Smooth muscle cell (in vitro differentiated cells): ENCODE results near the gene NOS1. TPM values are rescaled to one million over a fixed set of nuclear protein-coding genes. Genes with fewer than 3 reads are reported as not detected.

Experiments
- DNase-seq: peaks from one replicate; lab custom pipeline; 2025; ENCODE audit not compliant: unreplicated experiment; lab: John Stamatoyannopoulos, UW
- H2AFZ ChIP-seq: fragments of 200-600 bp; sonication (generic); 2 replicates; pipeline ENCODE4 v1.6.0; 2016; ENCODE audit warnings: antibody characterized with exemption, low read depth, mild to moderate bottlenecking
- H3F3A ChIP-seq: fragments of 200-600 bp; sonication (generic); 2 replicates; pipeline ENCODE4 v1.6.0; 2017; ENCODE audit warnings: antibody characterized with exemption, low read depth
- H3K27ac ChIP-seq: fragments of 200-600 bp; sonication (generic); 2 replicates; pipeline ENCODE4 v1.5.1; 2016; ENCODE audit warnings: low read depth, mild to moderate bottlenecking
- H3K27me3 ChIP-seq: fragments of 200-600 bp; sonication (generic); 2 replicates; pipeline ENCODE4 v1.6.1; 2016; ENCODE audit warnings: low read depth, mild to moderate bottlenecking
- H3K36me3 ChIP-seq: fragments of 200-600 bp; sonication (generic); 2 replicates; pipeline ENCODE4 v1.5.1; 2016; ENCODE audit warnings: low read depth
- H3K4me1 ChIP-seq: fragments of 200-600 bp; sonication (generic); 2 replicates; pipeline ENCODE4 v1.5.1; 2016; ENCODE audit warnings: low read depth
- H3K4me2 ChIP-seq: fragments of 200-600 bp; sonication (generic); 2 replicates; pipeline ENCODE4 v1.6.0; 2016; ENCODE audit warnings: mild to moderate bottlenecking
- H3K4me3 ChIP-seq: fragments of 200-600 bp; sonication (generic); 2 replicates; pipeline ENCODE4 v1.5.1; 2016; ENCODE audit warnings: mild to moderate bottlenecking
- H3K79me2 ChIP-seq: fragments of 200-600 bp; sonication (generic); 2 replicates; pipeline ENCODE4 v1.6.0; 2016; ENCODE audit warnings: low read depth, mild to moderate bottlenecking
- H3K9ac ChIP-seq: fragments of 200-600 bp; sonication (generic); 2 replicates; pipeline ENCODE4 v1.6.0; 2016; ENCODE audit warnings: low read depth
- H3K9me3 ChIP-seq: fragments of 200-600 bp; sonication (generic); replicated peaks from 2 replicates; pipeline ENCODE4 v1.5.1; 2016; ENCODE audit warnings: low read depth
- H4K20me1 ChIP-seq: fragments of 200-600 bp; sonication (generic); 2 replicates; pipeline ENCODE4 v1.6.0; 2016; ENCODE audit warnings: low read depth
- WGBS: methylation state at CpG from one replicate; pipeline ENCODE4 v1.1.7; 2016; ENCODE audit warnings: low lambda C conversion rate; 5-methylcytosine and 5-hydroxymethylcytosine counted together
- polyA plus RNA-seq: library from polyadenylated mRNA; unstranded; fragments of >200 nt; fragmentation: Nextera tagmentation; extraction: Ambion mirVana; gene quantifications from 2 replicates; pipeline ENCODE4 v1.2.1, GENCODE V29; 2016
- total RNA-seq: library from RNA; depleted of rRNA; stranded (reverse); fragments of >200 nt; gene quantifications from 2 replicates; pipeline ENCODE4 v1.2.3, GENCODE V29; 2014
- TF ChIP-seq, protein P1 (sequence below): fragments of 200-600 bp; sonication (generic); IDR thresholded peaks from 2 replicates; pipeline ENCODE4 v1.5.1; 2017; ENCODE audit warnings: borderline replicate concordance, mild to moderate bottlenecking, antibody characterized with exemption; ENCODE audit not compliant: insufficient read depth, poor library complexity, severe bottlenecking

NOS1 gene
- total and polyA plus RNA-seq, 2 experiments from 2014 or later: 0.09 TPM; not detected in 1

DNA sequence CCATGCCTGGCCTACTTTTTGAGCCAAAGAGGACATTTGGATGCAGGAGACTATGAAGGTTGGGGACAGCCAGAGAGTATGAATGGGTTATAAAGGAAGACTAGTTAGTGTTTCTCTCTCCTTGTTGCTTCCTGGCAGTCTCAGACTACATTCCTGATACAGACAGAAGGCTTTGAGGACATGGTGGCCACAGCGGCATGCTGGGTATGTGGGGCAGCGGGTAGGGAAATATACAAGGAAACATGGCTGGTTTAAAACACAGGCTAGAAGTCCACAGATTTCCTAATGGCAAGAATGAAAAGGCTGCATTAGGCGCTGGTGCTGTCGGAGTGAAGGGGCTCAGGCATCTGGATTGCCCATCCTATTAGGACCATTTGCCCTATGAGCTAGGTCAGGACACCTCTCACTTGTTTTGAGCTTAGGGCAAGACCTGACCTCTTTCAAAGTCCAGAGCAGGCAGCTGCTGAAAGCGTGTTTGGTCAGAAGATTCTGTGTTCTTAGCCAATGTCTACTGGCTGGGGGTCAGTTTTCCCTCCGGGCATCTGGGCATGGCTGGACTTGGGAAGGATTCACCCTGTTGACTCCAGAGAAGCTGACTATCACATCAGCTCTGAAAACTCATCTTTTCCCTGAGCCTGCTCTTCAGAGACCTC, 151.0 kb downstream of the NOS1 start:
- H4K20me1 ChIP-seq: no peaks in the 10 kb centered on the region
- H3K27ac ChIP-seq: no peak overlapping the region
- H3K4me1 ChIP-seq: no peaks in the 10 kb centered on the region
- H3K27me3 ChIP-seq: peaks cover 4% of the 10 kb centered on the region
- no peak overlapping the region for H3K4me3 ChIP-seq
- no peak overlapping the region for H3K4me2 ChIP-seq
- no peak overlapping the region for H2AFZ ChIP-seq
- no peaks in the 10 kb centered on the region for H3K79me2 ChIP-seq
- H3K9ac ChIP-seq: no peak overlapping the region
- TF ChIP-seq, protein P1, sequence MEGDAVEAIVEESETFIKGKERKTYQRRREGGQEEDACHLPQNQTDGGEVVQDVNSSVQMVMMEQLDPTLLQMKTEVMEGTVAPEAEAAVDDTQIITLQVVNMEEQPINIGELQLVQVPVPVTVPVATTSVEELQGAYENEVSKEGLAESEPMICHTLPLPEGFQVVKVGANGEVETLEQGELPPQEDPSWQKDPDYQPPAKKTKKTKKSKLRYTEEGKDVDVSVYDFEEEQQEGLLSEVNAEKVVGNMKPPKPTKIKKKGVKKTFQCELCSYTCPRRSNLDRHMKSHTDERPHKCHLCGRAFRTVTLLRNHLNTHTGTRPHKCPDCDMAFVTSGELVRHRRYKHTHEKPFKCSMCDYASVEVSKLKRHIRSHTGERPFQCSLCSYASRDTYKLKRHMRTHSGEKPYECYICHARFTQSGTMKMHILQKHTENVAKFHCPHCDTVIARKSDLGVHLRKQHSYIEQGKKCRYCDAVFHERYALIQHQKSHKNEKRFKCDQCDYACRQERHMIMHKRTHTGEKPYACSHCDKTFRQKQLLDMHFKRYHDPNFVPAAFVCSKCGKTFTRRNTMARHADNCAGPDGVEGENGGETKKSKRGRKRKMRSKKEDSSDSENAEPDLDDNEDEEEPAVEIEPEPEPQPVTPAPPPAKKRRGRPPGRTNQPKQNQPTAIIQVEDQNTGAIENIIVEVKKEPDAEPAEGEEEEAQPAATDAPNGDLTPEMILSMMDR: no peak
- no peaks in the 10 kb centered on the region for H3K9me3 ChIP-seq
- 88% methylated on average over 6 of the region's 6 CpGs for WGBS
- no peak for DNase-seq
- no peaks in the 10 kb centered on the region for H3F3A ChIP-seq
- no peaks in the 10 kb centered on the region for H3K36me3 ChIP-seq

DNA sequence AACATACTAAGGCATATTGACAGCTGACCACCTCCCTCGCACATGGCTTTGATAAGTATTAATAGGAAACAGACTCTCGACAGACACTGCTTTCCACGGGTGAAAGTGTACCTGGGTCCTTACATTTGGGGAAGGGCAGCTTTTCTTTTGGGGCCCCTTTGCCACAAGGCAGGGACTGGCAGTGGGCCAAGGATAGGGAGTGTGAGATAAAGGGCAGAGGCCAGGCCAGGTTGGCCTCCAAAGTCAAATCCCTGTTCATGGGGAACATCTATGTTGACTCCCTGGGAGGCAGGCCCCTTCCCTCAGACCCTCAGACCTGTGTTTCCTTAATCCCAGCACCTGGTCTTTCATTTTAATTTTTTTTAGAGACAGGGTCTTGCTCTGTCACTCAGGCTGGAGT, 151.8 kb downstream of the NOS1 start:
- DNase-seq: no peak
- Histone ChIP-seq H2AFZ (no peak overlapping the region), H3K27ac (no peak overlapping the region)

DNA sequence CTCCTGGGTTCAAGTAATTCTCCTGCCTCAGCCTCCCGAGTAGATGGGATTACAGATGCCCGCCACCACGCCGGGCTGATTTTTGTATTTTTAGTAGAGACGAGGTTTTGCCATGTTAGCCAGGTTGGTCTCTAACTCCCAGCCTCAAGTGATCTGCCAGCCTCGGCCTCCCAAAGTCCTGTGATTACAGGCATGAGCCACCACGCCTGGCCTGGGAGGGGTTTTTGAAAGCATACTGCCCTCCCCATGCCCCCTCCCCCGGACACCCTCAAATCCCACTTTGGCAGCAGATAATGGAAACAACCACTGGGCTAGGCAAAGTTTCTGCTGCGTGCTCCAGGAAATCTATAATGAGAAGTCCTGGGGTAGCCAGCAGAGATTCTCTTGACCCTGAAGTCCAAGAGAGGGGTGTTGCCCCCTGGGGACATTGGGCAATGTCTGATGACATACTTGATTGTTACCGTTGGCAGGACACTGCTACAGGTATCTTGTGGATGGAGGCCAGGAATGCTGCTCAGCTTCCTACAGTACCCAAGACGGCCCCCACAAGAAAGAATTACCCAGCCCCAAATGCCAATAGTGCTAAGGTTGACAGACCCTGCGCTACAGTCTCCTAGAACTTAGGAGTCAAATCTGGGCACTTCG, 152.5 kb downstream of the NOS1 start:
- no peaks in the 10 kb centered on the region for H3K79me2 ChIP-seq
- no peak overlapping the region for H3K4me3 ChIP-seq
- no peaks in the 10 kb centered on the region for H4K20me1 ChIP-seq
- H3K4me2 ChIP-seq: no peak overlapping the region
- H3K36me3 ChIP-seq: no peaks in the 10 kb centered on the region
- WGBS: 91% methylated on average over 13 of the region's 13 CpGs
- no peaks in the 10 kb centered on the region for H3K9me3 ChIP-seq
- no peak overlapping the region for H3K27ac ChIP-seq
- no peaks in the 10 kb centered on the region for H3F3A ChIP-seq
- H3K9ac ChIP-seq: no peak overlapping the region
- no peaks in the 10 kb centered on the region for H3K4me1 ChIP-seq
- no peak overlapping the region for H2AFZ ChIP-seq
- no peaks in the 10 kb centered on the region for H3K27me3 ChIP-seq
- TF ChIP-seq, protein P1: no peak
- DNase-seq: no peak

More for the DNA sequence above, 151.8 kb downstream of the NOS1 start:
- Histone ChIP-seq H3K9ac (no peak overlapping the region), H3K4me1 (no peaks in the 10 kb centered on the region), H3K36me3 (no peaks in the 10 kb centered on the region), H3K4me3 (no peak overlapping the region), H4K20me1 (no peaks in the 10 kb centered on the region), H3K27me3 (no peaks in the 10 kb centered on the region), H3F3A (no peaks in the 10 kb centered on the region), H3K4me2 (no peak overlapping the region), H3K9me3 (no peaks in the 10 kb centered on the region), H3K79me2 (no peaks in the 10 kb centered on the region)
- TF ChIP-seq, protein P1: no peak
- 92% methylated on average over 3 of the region's 3 CpGs for WGBS
